SKM-1 treated with dmso at 0.1 percent for 144 hours (cell line): ENCODE results near the gene SKA1.
A peak's percentile ranks its signal among the peaks of the same experiment; 100 is the strongest.
"Not testable (repeated sequence)": the region's sequence is repeated elsewhere in the genome, so short reads cannot be mapped to it uniquely, and the experiment has no call there.

Source experiments
- DNase-seq: peaks from one replicate; lab custom pipeline; 2025; ENCODE audit not compliant: unreplicated experiment; lab: John Stamatoyannopoulos, UW

Gene SKA1

DNA sequence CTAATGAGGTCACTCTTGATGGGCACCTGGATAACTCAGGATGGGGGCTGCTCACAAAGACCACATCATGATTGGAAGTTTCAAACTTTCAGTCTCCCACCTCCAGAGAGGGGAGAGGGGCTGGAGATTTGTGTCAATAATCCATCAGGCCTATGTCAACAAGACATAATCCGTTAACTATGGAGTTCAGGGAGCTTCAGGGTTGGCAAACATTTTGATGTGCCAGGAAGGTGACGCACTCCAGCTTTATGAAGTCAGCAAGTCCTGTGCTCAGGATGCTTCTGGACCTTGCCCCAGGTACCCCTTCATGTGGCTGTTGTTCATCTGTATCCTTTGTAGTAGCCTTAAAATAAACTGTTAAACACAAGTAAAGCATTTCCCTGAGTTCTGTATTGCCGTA, 19.0 kb downstream of the SKA1 start:
- DNase-seq, result no peak

DNA sequence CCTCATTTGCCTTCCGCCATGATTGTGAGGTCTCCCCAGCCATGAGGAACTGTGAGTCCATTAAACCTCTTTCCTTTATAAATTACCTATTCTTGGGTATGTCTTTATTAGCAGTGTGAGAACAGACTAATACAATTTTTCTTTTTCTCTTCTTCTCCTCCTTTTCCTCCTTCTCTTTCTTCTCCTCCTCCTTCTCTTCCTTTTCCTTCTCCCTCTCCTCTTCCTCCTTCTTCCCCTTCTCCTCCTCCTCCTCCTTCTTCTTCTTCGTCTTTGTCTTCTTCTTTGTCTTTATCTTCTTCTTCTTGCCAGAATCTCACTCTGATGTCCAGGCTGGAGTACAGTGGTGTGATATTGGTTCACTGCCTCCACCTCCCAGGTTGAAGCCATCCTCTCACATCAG, 20.2 kb downstream of the SKA1 start:
- DNase-seq, result no peak

DNA sequence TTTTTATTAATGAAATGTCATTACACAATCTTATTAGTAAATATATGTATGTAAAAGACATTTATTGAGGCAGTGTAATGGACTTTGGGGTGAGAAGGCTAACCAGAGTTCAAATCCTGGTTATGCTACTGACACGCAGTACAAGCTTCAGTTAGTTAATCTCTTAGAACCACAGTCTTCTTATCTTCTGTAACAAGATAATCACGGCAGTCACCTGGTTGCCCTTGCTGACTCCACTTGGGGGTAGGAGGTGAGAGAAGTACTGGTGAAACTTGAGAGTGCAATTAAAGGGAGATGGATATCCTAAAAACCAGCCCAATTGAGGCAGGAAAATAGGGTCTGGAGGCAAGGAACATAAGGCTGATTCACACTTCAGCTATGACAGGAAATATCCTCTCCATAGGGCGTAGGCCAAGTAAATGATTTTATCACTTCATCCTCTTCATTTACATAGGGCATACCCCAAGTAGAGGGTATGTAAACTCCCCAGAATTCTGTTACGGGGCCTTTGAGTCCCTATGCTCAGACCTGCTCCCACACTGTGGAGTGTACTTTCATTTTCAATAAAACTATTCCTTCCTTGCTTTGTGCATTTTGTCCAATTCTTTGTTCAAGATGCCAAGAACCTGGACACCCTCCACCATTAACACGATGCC, 21.3 kb downstream of the SKA1 start:
- no peak for DNase-seq

DNA sequence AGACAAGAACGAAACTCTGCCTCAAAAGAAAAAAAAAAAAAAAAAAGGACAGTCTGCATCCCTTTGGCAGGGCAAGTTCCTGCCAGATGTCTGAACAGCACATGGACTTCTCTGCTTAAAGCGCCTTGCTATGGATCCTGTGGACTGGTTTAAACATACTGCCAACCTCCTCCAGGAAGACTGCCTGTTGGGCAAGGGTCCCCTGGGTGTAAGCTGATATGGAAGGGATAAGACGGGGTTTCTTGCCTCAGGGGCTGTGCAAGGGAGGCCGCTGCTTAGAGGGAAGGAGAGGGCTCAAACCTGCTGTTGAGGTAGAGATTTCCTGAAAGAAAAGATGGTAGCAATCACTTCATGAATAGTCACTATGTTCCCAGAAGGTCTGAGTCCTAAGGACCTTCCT, 22.2 kb downstream of the SKA1 start:
- no peak for DNase-seq

DNA sequence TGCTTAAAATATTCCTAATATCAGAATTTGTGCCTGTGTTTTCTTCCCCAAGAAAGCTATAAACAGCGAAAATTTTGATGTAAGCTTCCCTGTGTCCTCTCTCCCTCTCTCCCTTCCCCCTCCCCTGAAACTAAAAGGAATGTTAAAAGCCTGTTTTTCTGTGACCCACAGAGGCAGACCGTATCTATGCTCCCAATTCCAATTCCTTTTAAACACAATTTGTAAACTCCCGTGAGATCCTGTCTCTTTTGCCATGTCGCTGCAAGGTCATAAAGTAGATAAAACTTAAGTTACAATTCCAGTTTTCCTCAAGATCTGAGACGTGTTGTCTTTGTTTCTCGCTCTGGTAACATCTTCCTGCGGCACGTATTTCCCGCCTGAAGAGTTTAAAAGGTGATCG, 23.3 kb downstream of the SKA1 start:
- DNase-seq, result no peak

DNA sequence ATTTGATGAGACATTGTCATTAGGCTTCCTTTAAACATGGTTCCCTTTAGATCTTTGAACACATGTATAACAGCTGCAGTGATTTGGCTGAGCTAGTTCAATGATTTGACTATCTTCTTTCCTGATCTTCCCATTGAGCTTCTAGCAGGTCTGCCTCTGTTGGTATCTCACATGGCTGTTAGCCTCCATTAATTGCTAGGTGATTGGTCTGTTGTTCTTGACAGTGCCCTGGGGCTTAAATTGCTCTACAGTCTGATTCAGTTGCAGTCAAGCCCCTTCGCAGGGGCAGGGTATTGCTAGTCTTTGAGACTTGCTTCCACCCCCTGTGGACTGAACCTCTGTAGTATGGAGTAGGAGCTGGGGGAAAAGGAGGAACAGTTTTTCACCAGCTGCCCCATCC, 24.1 kb downstream of the SKA1 start:
- DNase-seq, result no peak

DNA sequence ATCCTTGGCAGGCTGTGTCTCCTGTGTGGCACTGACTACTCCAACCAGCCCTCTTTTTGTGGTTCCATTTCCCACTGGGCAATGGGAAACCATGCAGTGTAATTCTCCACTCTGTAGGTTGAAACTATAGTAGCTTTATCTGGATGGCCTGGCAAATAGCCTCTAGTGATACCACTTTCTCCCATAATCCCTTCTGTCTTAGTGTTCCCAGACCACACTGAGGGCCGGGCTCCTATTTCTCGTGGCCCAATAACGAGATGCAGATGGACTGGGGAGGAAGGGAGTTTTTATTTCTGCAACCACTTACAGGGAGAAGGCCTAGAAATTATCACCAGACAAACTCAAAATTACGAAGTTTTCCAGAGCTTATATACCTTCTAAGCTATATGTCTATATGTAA, 24.7 kb downstream of the SKA1 start:
- no peak for DNase-seq

DNA sequence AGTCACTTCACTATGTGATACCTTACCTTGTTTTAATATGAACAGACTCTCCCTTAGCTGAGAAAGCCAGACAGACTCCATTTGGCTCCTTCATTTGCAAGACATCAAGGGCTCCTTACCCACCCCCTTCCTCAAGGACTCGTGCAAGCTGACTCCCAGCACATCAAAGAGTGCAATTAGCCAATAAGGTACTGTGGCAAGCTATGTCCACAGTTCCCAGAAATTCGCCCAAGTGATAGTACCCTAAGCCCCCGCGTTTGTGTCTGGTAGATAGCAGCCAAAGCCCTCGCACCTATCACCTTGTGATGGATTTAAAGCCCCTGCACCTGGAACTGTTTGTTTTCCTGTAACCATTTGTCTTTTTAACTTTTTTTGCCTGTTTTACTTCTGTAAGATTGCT, 25.6 kb downstream of the SKA1 start:
- DNase-seq, result not testable (repeated sequence)

DNA sequence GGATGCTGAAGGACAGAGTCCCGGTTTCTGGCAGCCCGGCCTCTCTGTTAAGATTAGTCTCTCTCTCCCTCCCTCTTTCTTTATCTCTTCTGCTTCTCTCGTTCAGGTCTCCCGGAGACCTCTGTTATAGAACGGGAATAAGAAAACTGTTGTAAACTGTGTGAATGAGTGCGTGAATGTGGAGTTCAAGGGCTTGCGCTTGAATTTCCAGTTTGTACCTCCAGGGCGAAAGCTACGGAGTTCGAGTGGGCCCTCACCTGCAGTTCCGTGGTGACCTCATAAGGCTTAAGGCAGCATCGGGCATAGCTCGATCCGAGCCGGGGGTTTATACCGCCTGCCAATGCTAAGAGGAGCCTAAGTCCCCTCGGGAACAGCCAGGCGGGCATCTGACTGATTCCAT, 26.4 kb downstream of the SKA1 start:
- DNase-seq, result no peak

DNA sequence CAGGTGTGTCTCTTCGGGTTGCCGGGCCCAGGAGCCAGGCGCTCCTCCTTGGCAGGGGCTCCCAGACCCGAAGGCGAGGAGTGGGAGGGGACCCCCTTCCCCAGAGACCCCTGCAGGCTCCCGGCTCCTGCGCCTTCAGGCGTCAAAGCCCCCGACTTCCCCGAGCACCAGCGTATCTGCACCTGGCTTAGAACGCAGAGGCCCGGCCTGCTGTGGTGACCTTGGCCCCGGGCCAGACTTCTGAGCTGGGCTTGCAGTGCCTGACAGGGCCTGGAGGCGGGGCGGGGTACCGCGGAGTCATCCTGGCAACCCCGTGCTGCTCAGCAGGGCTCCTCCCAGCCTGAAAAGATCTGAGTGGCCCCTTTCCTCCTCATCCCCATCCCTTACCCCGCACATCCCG, 27.0 kb downstream of the SKA1 start:
- DNase-seq, result no peak

DNA sequence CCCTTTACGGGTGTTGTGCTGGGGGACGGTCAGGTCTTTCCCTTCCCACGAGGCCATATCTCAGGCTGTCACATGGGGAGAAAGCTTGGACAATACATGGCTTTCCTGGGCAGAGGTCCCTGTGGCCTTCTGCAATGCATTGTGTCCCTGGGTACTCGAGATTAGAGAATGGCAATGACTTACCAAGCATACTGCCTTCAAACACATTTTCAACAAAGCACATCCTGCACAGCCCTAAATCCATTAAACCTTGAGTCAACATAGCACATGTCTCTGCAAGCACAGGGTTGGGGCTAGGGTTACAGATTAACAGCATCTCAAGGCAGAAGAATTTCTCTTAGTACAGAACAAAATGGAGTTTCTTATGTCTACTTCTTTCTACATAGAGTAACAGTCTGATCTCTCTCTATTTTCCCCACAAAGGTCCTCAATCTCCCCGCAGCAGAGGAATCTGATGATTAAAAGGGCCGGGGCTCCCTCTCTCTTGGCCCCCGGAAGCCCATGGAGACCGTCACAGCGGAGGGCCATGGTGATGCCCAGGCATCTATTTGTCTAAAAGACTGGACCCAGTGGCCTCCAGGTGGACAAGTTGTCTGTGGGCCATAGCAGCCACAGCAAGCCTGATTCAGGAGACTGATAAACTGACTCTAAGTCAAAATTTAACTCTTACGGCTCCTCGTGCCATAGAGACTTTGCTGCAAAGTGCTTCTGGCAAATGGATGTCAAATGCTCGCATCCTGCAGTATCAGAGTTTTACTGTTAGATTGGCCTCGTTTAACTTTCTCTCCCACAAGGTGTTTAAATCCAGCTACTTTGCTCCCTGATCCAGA, 30.1 kb downstream of the SKA1 start:
- not testable (repeated sequence) for DNase-seq

DNA sequence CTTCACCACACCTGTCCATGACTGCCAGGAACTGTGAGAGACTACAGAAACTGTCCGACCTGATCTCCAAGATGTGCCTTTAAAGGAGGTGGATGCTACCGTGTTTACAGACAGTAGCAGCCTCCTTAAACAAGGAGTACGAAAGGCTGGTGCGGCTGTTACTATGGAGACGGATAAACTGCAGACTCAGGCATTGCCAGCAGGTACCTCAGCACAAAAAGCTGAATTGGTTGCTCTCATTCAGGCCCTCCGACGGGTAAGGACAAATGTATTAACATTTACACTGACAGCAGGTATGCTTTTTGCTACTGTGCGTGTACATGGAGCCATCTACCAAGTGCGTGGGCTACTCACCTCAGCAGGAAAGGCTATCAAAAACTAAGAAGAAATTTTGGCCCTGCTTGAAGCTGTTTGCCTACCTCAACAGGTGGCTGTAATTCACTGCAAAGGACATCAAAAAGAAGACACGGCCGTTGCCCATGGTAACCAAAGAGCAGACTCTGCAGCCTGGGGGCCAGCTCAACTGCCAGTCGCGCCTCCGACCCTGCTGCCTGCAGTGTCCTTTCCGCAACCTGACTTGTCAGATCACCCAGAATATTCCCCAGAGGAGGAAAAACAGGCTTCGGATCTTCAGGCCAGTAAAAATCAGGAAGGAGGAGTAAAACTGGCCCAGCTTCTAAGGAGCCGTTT, 30.9 kb downstream of the SKA1 start:
- no peak for DNase-seq

DNA sequence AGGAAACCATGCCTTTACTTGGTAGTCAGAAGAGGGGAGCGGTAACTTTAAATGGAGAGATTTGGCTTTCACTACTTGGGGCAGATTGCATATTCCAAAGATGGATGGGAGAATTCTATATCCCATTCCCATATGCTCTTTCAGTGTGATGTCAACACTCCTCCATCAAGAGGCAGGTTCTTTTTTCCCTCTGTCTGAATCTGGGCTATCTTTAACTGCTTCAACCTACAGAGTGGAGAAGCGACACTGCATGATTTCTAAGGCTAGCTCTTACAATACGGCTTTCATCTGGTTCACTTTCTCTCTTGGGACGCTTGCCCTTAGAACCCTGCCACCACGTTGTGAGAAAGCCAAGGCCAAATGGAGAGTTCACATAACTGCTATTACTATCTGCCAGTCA, 34.4 kb downstream of the SKA1 start:
- no peak for DNase-seq

DNA sequence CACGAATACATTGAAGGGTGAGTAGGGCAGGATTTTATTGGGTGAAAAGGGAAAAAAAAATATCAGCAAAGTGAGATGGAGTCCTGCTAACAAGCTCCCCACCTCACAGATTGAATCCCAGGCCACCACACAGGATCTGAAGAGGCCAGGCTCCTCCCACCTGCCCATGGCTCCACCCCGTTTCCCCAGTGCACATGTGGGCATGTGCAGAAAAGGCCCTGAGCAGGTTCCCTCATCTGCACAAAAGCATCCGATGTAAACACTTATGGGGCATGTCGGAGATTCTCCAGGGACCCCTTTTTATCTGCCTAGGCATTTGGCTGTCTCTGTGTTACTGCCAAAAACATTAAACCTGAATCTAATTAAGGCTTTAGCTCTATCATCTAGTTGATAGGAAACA, 35.2 kb downstream of the SKA1 start:
- DNase-seq, result no peak

DNA sequence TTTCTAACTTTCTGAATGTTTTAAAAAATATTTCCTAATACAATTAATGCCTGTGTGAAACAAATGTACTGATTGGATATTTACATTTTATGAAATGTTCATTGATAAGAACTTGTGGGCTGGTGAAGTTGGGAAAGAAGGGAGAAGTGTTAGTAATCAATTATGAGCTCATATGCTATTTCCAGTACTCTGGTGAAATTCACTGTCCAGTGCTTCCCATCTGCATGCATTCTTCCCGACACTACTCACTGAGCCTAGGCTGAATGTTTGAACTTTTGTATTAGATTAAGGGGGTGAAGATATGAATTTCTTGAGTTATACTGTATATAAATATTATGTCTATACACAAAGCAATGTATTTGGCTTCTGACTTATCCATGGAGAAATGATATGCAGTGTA, 36.0 kb downstream of the SKA1 start:
- peak; percentile 17 for DNase-seq

DNA sequence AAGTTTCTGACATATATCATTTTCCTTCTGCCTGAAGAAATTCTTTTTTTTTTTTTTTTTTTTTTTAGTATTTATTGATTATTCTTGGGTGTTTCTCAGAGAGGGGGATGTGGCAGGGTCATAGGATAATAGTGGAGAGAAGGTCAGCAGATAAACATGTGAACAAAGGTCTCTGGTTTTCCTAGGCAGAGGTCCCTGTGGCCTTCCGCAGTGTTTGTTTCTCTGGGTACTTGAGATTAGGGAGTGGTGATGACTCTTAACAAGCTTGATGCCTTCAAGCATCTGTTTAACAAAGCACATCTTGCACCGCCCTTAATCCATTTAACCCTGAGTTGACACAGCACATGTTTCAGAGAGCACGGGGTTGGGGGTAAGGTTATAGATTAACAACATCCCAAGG, 42.0 kb downstream of the SKA1 start:
- DNase-seq, result not testable (repeated sequence)

DNA sequence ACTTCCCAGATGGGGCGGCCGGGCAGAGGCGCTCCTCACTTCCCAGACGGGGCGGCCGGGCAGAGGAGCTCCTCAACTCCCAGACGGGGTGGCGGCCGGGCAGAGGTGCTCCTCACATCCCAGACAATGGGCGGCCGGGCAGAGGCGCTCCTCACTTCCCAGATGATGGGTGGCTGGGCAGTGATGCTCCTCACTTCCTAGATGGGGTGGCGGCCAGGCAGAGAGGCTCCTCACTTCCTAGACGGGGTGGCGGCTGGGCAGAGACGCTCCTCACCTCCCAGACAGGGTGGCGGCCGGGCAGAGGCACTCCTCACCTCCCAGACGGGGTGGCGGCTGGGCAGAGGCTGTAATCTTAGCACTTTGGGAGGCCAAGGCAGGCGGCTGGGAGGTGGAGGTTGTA, 42.9 kb downstream of the SKA1 start:
- not testable (repeated sequence) for DNase-seq

DNA sequence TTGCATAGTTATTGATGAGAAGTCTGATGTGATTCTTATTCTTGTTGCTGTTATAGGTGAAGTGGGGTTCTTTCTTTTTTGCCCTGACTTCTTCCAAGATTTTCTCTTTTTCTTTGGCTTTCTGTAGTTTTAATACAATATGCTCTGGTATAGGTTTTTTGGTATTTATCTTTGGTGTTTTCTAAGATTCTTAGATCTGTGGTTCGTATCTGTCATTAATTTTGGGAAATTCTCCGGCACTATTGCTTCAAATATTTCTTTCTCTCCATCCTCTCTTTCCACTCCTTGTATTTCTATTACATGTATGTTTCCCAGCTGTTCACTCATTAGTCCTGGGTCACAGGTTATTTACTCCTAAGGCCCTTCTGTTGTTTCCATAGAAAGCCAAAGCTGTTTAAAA, 43.8 kb downstream of the SKA1 start:
- DNase-seq, result no peak

DNA sequence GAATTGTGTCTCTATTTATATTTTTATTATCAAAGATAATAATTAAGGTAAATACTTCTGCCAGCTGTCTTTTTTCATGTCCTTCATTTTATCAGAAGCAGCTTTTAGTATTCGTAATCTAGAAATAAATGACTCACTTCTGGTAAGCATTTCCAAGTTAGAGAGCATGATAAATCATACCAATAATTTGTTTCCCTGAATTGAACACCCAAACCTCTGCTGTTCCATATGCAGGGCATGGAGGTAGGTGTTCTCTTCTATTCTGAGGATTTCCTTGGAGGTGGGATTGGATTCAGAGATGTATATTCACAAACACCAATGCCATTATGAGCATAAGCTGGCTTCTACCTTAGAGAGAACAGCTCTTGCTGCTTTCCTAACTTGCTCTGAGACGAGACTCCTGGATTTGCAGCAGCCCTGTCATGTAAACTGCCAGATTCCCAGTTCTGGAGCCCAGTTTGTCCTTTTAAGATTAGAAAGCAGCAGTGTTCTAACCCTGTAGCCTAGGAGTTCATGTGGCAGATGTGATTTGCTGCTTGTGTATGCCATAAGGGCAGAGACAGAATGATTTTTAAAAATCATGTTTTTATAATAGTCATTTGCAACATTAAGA, 47.5 kb downstream of the SKA1 start:
- DNase-seq, result no peak

DNA sequence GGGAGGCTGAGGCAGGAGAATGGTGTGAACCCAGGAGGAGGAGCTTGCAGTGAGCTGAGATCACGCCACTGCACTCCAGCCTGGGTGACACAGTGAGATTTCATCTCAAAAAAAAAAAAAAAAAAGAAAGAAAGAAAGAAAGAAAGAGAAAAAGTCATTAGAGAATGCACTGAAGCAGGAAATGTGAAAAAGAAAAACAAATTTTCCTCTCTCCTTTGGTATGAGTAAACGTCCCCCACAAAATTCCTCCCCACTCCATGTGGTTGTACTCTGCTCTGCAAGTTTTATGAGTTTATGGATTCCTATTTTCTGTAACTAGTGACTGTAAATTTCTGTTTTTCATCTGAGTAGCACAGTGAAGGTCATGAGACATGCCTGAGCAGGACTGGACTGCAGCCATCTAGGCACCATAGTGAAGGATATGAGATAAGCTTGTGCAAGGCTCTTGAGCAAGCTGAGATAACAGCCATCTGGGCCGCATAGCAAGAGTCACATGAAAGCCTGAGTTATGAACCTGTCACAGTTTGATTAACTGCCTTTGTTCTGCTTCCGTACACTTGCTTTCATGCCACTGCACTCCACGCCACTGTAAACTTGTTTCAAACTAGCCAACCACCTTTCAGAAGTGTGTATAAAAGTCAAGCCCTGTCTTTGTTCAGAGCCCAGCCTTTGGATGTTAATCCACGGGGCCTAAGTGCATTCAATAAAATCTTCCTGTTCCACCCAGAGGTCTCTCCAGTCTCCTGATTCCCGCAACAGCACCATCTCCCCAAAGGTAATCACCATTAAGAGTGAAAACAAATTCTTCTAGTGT, 50.2 kb downstream of the SKA1 start:
- DNase-seq, result no peak

DNA sequence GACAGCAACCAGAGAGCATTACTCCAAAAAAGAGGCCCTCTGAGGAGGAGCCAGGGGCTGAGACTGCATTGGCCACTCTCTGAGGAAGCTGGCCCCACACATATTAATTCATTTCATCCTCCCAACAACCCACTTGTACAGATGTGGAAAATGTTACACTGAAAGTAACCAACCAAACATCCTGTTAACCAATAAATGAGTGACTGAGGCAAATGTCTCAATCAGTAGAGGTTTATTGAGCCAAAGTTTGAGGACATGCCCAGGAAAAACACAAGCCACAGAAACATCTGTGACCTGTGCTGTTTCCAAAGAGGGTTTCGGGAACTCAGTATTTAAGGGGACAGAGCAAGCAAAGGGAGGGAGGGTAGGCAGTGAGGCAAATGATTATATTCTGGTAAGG, 53.0 kb downstream of the SKA1 start:
- peak; percentile 48 for DNase-seq
